GM20000 (cell line): ENCODE data around the gene SETMAR.

Experiments
- DNase-seq: peaks from one replicate; pipeline ENCODE4 v3.0.0; 2012; ENCODE audit warnings: low spot score
- CTCF ChIP-seq: IDR thresholded peaks from 2 replicates; pipeline ENCODE4 v1.5.1; 2012; ENCODE audit warnings: mild to moderate bottlenecking, control low read depth; ENCODE audit errors: extremely low read depth, missing control alignments

The SETMAR gene

DNA sequence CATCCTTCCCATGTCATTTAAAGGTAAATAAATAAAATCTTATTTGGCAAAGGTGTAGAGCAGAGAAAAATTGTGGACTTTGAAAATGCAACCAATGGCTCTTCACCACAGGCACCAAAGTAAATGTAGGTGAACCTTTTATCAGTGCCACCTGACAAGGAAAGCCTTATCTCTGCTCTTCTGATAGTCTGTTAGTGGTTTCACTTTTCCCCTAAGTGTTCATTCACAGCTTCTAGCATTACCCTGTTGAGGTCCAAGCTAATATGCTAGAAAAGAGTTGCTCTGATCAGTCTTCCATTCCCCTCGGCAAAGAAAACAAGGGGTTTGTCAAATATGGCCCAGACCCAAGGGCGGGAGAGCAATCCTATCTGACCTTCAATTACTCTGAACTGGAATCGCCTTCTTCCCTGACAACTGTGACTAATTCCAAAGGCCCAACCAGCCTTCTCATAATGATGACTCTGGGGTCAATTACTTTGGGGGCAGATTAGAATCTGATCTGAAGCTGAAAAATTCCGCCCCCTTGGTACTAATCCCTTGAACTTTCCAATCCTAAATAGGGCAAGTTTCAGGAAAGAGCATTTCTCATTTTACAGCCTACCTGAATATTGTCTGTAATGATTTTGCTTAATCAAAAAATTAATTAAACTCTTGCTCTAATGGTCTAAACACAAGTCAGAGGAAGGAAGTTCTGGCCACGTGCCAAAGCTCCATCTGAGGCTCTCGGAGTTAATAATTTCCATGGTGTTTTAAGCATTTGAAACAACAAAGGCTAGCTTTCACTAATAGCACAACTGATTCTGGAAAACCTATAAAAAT is 52.4 kb downstream of the SETMAR start:
- DNase-seq, result no peak
- no peak for TF ChIP-seq CTCF

DNA sequence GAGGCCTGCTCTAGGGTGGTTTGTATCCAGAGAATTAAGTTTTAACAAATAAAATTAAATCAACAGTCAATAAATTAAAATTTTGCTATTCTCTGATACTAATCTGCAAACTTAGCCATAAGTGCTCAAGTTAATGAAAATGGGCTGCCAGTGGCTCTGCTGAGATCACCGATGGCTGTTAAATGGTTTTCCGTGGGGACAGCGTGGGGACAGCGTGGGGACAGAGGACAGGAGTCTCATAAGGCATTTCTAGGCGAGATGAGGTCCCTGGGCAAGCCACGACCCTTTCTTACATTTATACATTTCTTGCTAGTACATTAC is 53.0 kb downstream of the SETMAR start:
- TF ChIP-seq CTCF, result no peak
- no peak for DNase-seq

DNA sequence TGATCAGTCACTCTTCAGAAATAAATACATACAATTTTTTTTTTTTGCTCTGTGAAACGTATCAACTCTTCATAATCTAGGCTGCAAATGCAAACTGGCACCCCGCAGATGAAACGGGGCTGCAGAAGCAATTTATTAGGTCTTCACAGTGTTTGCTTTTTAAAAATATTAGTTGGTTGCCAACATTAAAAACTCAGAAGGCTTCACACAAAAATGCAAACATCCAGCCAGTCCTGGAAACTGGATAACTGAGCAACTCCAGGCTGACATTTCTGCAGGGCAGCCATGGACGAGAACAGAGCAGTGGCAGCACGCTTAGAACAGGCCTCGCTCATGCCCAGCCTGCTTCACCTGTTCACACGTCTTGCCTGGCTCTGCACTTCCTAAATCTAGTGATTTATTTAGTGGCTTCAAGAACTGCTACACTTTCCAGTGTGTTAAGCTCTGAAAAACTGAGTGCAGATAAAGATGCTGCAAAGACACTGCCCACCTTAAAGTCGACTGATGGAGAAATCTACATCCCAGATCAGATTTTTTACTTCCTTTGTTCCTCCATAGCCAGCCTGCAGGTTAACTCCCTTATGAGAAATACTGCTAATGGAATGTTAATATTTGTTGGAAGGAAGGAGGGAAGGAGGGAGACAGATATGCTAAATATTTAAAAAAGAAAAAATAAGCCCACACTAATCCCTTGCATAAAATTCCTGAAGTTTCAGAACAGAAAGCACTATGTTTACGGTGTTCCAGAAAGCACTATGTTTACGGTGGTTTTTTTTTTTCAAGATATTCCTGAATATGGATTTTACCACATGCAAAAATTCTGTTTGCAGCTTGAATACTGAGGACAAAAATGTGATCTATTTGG is 53.6 kb downstream of the SETMAR start:
- TF ChIP-seq CTCF, result no peak
- no peak for DNase-seq

DNA sequence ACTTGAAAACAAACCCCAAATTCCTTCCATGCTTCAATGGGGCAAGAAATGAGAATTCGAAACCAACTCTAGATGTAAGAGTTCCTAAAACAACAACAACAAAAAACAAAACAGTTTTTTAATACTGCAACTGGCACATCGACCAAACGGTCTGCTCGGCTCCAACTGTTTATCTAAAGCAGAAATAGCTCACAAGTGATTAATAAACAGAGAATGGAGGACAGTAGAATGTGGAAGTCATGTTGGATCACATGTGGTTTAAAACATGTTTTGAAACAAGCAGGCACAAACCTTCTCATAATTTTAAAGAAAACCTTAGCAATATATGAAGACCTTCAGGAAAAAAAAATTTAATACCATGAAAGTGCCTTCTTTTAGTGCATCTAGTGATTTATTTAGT is 55.1 kb downstream of the SETMAR start:
- DNase-seq, result no peak
- no peak for TF ChIP-seq CTCF

- DNase-seq, result no peak
These were observed 56.8 kb downstream of the SETMAR start for GRCh38 chr3:4359805-4360502.

GRCh38 chr3:4360817-4361216 is 57.6 kb downstream of the SETMAR start:
- no peak for TF ChIP-seq CTCF

More at GRCh38 chr3:4359805-4360502, 56.8 kb downstream of the SETMAR start:
- no peak for TF ChIP-seq CTCF

DNA sequence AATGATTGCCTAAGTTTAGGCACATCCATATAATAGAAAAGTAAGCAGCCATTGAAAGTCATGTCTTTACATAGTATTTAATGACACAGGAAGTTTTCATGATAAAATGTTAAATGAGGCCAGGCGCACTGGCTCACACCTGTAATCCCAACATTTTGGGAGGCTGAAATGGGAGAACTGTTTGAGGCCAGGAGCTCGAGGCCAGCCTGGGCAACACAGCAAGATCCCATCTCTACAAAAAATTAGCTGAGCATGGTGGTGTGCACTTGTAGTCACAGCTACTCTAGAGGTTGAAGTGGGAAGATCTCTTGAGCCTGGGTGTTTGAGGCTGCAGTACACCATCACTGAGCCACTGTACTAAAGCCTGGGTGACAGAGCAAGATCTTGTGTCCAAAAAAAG is 59.4 kb downstream of the SETMAR start:
- TF ChIP-seq CTCF, result no peak
- no peak for DNase-seq

More at GRCh38 chr3:4360817-4361216, 57.6 kb downstream of the SETMAR start:
- DNase-seq, result no peak
